ENCODE measurements around the gene KSR1. TPM values are rescaled to one million over a fixed set of nuclear protein-coding genes. Genes with fewer than 3 reads are reported as not detected.
A peak's percentile ranks its signal among the peaks of the same experiment; 100 is the strongest.

Gene KSR1
- total RNA-seq, 2 donors from 2014 or later: 122 to 236 TPM

- ATAC-seq (peak; percentile 72 to 73), DNase-seq (ENCODE audit: low spot score) (peak; percentile 68)
- H3K27me3 Mint-ChIP-seq: no peaks in the 10 kb centered on the region
- peak overlapping the region; percentile 71 for H3K4me3 Mint-ChIP-seq
- H3K4me1 Mint-ChIP-seq (ENCODE audit: low read depth in 2 of 2): peaks cover 38 to 55% of the 10 kb centered on the region in 2 donors
- H3K36me3 Mint-ChIP-seq: no peaks in the 10 kb centered on the region
- no peaks in the 10 kb centered on the region for H3K9me3 Mint-ChIP-seq
- peak overlapping the region; percentile 81 to 85 for H3K27ac Mint-ChIP-seq
Observed at GRCh38 chr17:27532269-27533263, 76.3 kb downstream of the KSR1 start.

GRCh38 chr17:27533874-27534815, 77.9 kb downstream of the KSR1 start:
- Mint-ChIP-seq H3K36me3 (no peaks in the 10 kb centered on the region), H3K4me3 (no peak overlapping the region), H3K27ac (no peak overlapping the region), H3K27me3 (no peaks in the 10 kb centered on the region), H3K4me1 (ENCODE audit: low read depth in 2 of 2) (peaks cover 44 to 61% of the 10 kb centered on the region in 2 donors), H3K9me3 (no peaks in the 10 kb centered on the region)
- no peak for DNase-seq (ENCODE audit: low spot score)
- ATAC-seq: no peak

GRCh38 chr17:27535178-27535928, 79.1 kb downstream of the KSR1 start:
- Mint-ChIP-seq H3K4me3 (no peak overlapping the region), H3K9me3 (no peaks in the 10 kb centered on the region), H3K27ac (peak overlapping the region in 1 of 2 donors; percentile 86), H3K27me3 (no peaks in the 10 kb centered on the region), H3K4me1 (ENCODE audit: low read depth in 2 of 2) (peaks cover 49 to 62% of the 10 kb centered on the region in 2 donors), H3K36me3 (no peaks in the 10 kb centered on the region)
- DNase-seq (ENCODE audit: low spot score) (no peak), ATAC-seq (no peak)

- Mint-ChIP-seq H3K9me3 (no peaks in the 10 kb centered on the region), H3K27ac (peak overlapping the region in 1 of 2 donors; percentile 86)
- no peak for DNase-seq (ENCODE audit: low spot score)
Observed at GRCh38 chr17:27535975-27536374, 79.7 kb downstream of the KSR1 start.

GRCh38 chr17:27536781-27537180, 80.5 kb downstream of the KSR1 start:
- ATAC-seq: peak in 1 of 2 donors; percentile 8
- peak overlapping the region in 1 of 2 donors; percentile 86 for H3K27ac Mint-ChIP-seq
- H3K4me1 Mint-ChIP-seq (ENCODE audit: low read depth in 2 of 2): peaks cover 52 to 65% of the 10 kb centered on the region in 2 donors
- no peaks in the 10 kb centered on the region for H3K27me3 Mint-ChIP-seq
- H3K36me3 Mint-ChIP-seq: no peaks in the 10 kb centered on the region
- no peak overlapping the region for H3K4me3 Mint-ChIP-seq
- DNase-seq (ENCODE audit: low spot score): no peak
- no peaks in the 10 kb centered on the region for H3K9me3 Mint-ChIP-seq

More at GRCh38 chr17:27535975-27536374, 79.7 kb downstream of the KSR1 start:
- H3K4me3 Mint-ChIP-seq: no peak overlapping the region
- peaks cover 49 to 63% of the 10 kb centered on the region in 2 donors for H3K4me1 Mint-ChIP-seq (ENCODE audit: low read depth in 2 of 2)
- ATAC-seq: no peak
- no peaks in the 10 kb centered on the region for H3K27me3 Mint-ChIP-seq
- H3K36me3 Mint-ChIP-seq: no peaks in the 10 kb centered on the region

- Mint-ChIP-seq H3K27ac (no peak overlapping the region), H3K9me3 (no peaks in the 10 kb centered on the region), H3K27me3 (no peaks in the 10 kb centered on the region), H3K36me3 (no peaks in the 10 kb centered on the region), H3K4me3 (no peak overlapping the region), H3K4me1 (ENCODE audit: low read depth in 2 of 2) (peaks cover 61 to 66% of the 10 kb centered on the region in 2 donors)
- DNase-seq (ENCODE audit: low spot score): no peak
- no peak for ATAC-seq
Observed at GRCh38 chr17:27538156-27538955, 82.1 kb downstream of the KSR1 start.

- no peak overlapping the region for H3K4me3 Mint-ChIP-seq
- ATAC-seq (no peak), DNase-seq (ENCODE audit: low spot score) (no peak)
- no peaks in the 10 kb centered on the region for H3K27me3 Mint-ChIP-seq
- no peaks in the 10 kb centered on the region for H3K36me3 Mint-ChIP-seq
- H3K9me3 Mint-ChIP-seq: no peaks in the 10 kb centered on the region
- peak overlapping the region in 1 of 2 donors; percentile 81 for H3K27ac Mint-ChIP-seq
- H3K4me1 Mint-ChIP-seq (ENCODE audit: low read depth in 2 of 2): peaks cover 69 to 72% of the 10 kb centered on the region in 2 donors
Observed at GRCh38 chr17:27539152-27539551, 82.9 kb downstream of the KSR1 start.

- ATAC-seq (no peak), DNase-seq (ENCODE audit: low spot score) (no peak)
- Mint-ChIP-seq H3K27ac (peak overlapping the region in 1 of 2 donors; percentile 81), H3K4me1 (ENCODE audit: low read depth in 2 of 2) (peaks cover 76% of the 10 kb centered on the region in 2 donors), H3K4me3 (no peak overlapping the region), H3K9me3 (no peaks in the 10 kb centered on the region), H3K36me3 (no peaks in the 10 kb centered on the region), H3K27me3 (no peaks in the 10 kb centered on the region)
Observed at GRCh38 chr17:27539794-27540317, 83.6 kb downstream of the KSR1 start.

GRCh38 chr17:27540318-27541101, 84.3 kb downstream of the KSR1 start:
- no peak for DNase-seq (ENCODE audit: low spot score)

GRCh38 chr17:27541301-27542023, 85.2 kb downstream of the KSR1 start:
- H3K27me3 Mint-ChIP-seq: no peaks in the 10 kb centered on the region
- H3K9me3 Mint-ChIP-seq: no peaks in the 10 kb centered on the region
- ATAC-seq (no peak), DNase-seq (ENCODE audit: low spot score) (no peak)
- peak overlapping the region; percentile 29 to 81 for H3K27ac Mint-ChIP-seq
- peaks cover 79 to 80% of the 10 kb centered on the region in 2 donors for H3K4me1 Mint-ChIP-seq (ENCODE audit: low read depth in 2 of 2)
- peak overlapping the region; percentile 24 for H3K4me3 Mint-ChIP-seq
- H3K36me3 Mint-ChIP-seq: no peaks in the 10 kb centered on the region

More at GRCh38 chr17:27540318-27541101, 84.3 kb downstream of the KSR1 start:
- Mint-ChIP-seq H3K27me3 (no peaks in the 10 kb centered on the region), H3K4me1 (ENCODE audit: low read depth in 2 of 2) (peaks cover 78 to 79% of the 10 kb centered on the region in 2 donors), H3K4me3 (peak overlapping the region; percentile 24), H3K27ac (peak overlapping the region; percentile 29 to 81), H3K9me3 (no peaks in the 10 kb centered on the region), H3K36me3 (no peaks in the 10 kb centered on the region)
- ATAC-seq: no peak

GRCh38 chr17:27542841-27543463, 86.7 kb downstream of the KSR1 start:
- DNase-seq (ENCODE audit: low spot score) (no peak), ATAC-seq (no peak)
- H3K4me1 Mint-ChIP-seq (ENCODE audit: low read depth in 2 of 2): peaks cover 81 to 85% of the 10 kb centered on the region in 2 donors
- peak overlapping the region; percentile 80 to 94 for H3K27ac Mint-ChIP-seq
- H3K27me3 Mint-ChIP-seq: no peaks in the 10 kb centered on the region
- no peaks in the 10 kb centered on the region for H3K36me3 Mint-ChIP-seq
- no peaks in the 10 kb centered on the region for H3K9me3 Mint-ChIP-seq
- peak overlapping the region; percentile 67 for H3K4me3 Mint-ChIP-seq
